HG02610 (cell line): ENCODE results near the gene NBEAL1.
"Not testable (repeated sequence)": the region's sequence is repeated elsewhere in the genome, so short reads cannot be mapped to it uniquely, and the experiment has no call there.

ENCODE experiments used
- ATAC-seq: cut with Tn5 transposase; IDR thresholded peaks from one replicate; pipeline ENCODE4 v1.9.1; 2021; ENCODE audit warnings: mild to moderate bottlenecking, moderate library complexity; ENCODE audit not compliant: unreplicated experiment

The NBEAL1 gene

GRCh38 chr2:203038586-203038985, 23.9 kb downstream of the NBEAL1 start:
- ATAC-seq: no peak

GRCh38 chr2:203039211-203039610, 24.5 kb downstream of the NBEAL1 start:
- not testable (repeated sequence) for ATAC-seq

GRCh38 chr2:203040966-203041521, 26.4 kb downstream of the NBEAL1 start:
- ATAC-seq: no peak

- no peak for ATAC-seq
These were observed 27.5 kb downstream of the NBEAL1 start for GRCh38 chr2:203042178-203042577.

GRCh38 chr2:203043226-203043625, 28.6 kb downstream of the NBEAL1 start:
- no peak for ATAC-seq

- no peak for ATAC-seq
These were observed 31.2 kb downstream of the NBEAL1 start for GRCh38 chr2:203045867-203046266.

- no peak for ATAC-seq
These were observed 37.9 kb downstream of the NBEAL1 start for GRCh38 chr2:203052539-203052938.

GRCh38 chr2:203059567-203060240, 45.0 kb downstream of the NBEAL1 start:
- ATAC-seq: no peak

GRCh38 chr2:203061346-203061745, 46.7 kb downstream of the NBEAL1 start:
- ATAC-seq: no peak

- ATAC-seq: no peak
These were observed 47.5 kb downstream of the NBEAL1 start for GRCh38 chr2:203062126-203062525.

- ATAC-seq: not testable (repeated sequence)
These were observed 51.9 kb downstream of the NBEAL1 start for GRCh38 chr2:203066519-203067091.

- ATAC-seq: no peak
These were observed 56.0 kb downstream of the NBEAL1 start for GRCh38 chr2:203070701-203071100.

GRCh38 chr2:203071148-203071547, 56.5 kb downstream of the NBEAL1 start:
- ATAC-seq: peak; percentile 59

GRCh38 chr2:203072371-203072770, 57.7 kb downstream of the NBEAL1 start:
- ATAC-seq: no peak

- ATAC-seq: no peak
These were observed 62.8 kb downstream of the NBEAL1 start for GRCh38 chr2:203077451-203077850.

GRCh38 chr2:203080447-203081045, 65.9 kb downstream of the NBEAL1 start:
- no peak for ATAC-seq

GRCh38 chr2:203083328-203083727, 68.7 kb downstream of the NBEAL1 start:
- ATAC-seq: no peak

- ATAC-seq: not testable (repeated sequence)
These were observed 71.7 kb downstream of the NBEAL1 start for GRCh38 chr2:203086381-203086780.

GRCh38 chr2:203090721-203091120, 76.0 kb downstream of the NBEAL1 start:
- not testable (repeated sequence) for ATAC-seq

GRCh38 chr2:203097735-203098134, 83.1 kb downstream of the NBEAL1 start:
- ATAC-seq: no peak

- ATAC-seq: not testable (repeated sequence)
These were observed 87.7 kb downstream of the NBEAL1 start for GRCh38 chr2:203102357-203102756.

- no peak for ATAC-seq
These were observed 89.6 kb downstream of the NBEAL1 start for GRCh38 chr2:203104273-203104672.
